Loucy (cell line): ENCODE results near the gene KCNH4.

Experiments
- EZH2phosphoT487 ChIP-seq: fragments of 200-600 bp; IDR thresholded peaks from 2 replicates; pipeline ENCODE4 v1.6.1; 2018; ENCODE audit warnings: antibody characterized with exemption, mild to moderate bottlenecking, moderate library complexity, borderline replicate concordance
- TF ChIP-seq, protein P1 (sequence below): fragments of 200-600 bp; sonication (generic); conservative IDR thresholded peaks from 2 replicates; pipeline ENCODE4 v1.5.1; 2014; ENCODE audit warnings: mild to moderate bottlenecking, antibody characterized with exemption, low read length

DNA sequence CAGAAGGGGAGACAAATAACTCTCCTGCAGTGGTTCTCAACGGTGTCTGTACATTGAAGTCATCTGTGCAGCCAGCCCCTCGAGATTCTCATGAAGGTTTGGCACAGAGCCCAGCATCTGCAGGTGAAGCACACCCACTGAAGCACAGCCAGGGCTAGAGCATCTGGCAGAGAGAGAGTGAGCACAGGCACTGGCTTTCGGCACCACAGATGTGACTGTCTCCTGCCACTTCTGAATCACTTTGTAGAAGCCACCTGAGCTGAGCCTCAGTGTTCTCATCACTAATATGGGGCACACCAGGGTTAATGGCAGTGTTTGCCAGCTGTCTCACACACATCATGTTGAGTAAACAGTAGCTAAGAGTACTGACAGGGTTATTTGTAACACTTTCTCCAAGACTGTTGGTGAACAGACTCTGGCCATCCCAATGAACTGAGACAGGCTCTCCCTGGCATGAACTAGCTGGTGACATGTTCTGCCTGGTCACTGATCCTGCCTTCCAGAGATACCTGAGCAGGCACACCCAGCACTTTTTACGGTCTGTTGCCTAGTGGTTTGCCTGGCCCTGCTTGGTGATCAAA lies 47.4 kb downstream of the KCNH4 start:
- TF ChIP-seq, protein P1, sequence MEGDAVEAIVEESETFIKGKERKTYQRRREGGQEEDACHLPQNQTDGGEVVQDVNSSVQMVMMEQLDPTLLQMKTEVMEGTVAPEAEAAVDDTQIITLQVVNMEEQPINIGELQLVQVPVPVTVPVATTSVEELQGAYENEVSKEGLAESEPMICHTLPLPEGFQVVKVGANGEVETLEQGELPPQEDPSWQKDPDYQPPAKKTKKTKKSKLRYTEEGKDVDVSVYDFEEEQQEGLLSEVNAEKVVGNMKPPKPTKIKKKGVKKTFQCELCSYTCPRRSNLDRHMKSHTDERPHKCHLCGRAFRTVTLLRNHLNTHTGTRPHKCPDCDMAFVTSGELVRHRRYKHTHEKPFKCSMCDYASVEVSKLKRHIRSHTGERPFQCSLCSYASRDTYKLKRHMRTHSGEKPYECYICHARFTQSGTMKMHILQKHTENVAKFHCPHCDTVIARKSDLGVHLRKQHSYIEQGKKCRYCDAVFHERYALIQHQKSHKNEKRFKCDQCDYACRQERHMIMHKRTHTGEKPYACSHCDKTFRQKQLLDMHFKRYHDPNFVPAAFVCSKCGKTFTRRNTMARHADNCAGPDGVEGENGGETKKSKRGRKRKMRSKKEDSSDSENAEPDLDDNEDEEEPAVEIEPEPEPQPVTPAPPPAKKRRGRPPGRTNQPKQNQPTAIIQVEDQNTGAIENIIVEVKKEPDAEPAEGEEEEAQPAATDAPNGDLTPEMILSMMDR = no peak
- no peak for TF ChIP-seq EZH2phosphoT487
